AG04449 (cell line): Measurements from ENCODE around the gene IMMP2L.

ENCODE experiments used
- CTCF ChIA-PET: fragments of 350-600 bp; formaldehyde crosslinking; extraction: SDS; loops from one replicate; lab custom pipeline; 2021; ENCODE audit warnings: antibody characterized with exemption; lab: Yijun Ruan, JAX
- POLR2A ChIA-PET: fragments of 400-600, 350-600 bp; formaldehyde crosslinking; extraction: SDS; loops from one replicate; lab custom pipeline; 2020; ENCODE audit warnings: antibody characterized with exemption, inconsistent platforms; lab: Yijun Ruan, JAX
- DNase-seq: peaks from one replicate; pipeline ENCODE4 v3.0.0-alpha.2; 2010; ENCODE audit warnings: low read depth, low spot score
- H3K4me3 ChIP-seq: 2 replicates; pipeline ENCODE4 v1.5.1; 2011; ENCODE audit warnings: low read depth, mild to moderate bottlenecking, control low read depth, low read length
- CTCF ChIP-seq: IDR thresholded peaks from one replicate; pipeline ENCODE4 v1.5.1; 2011; ENCODE audit warnings: mild to moderate bottlenecking, moderate library complexity, low read length, control low read depth, inconsistent platforms; ENCODE audit not compliant: insufficient read depth; ENCODE audit errors: missing control alignments

Gene IMMP2L

GRCh38 chr7:110977127-110977737 lies 585.1 kb downstream of the IMMP2L start:
- H3K4me3 ChIP-seq = no peak overlapping the region
- TF ChIP-seq CTCF = no peak
- ChIA-PET CTCF (no interaction called here), POLR2A (no interaction called here)
- DNase-seq = no peak

- TF ChIP-seq CTCF = no peak
- POLR2A ChIA-PET = no interaction called here
- CTCF ChIA-PET = no interaction called here
These were observed 586.8 kb downstream of the IMMP2L start for GRCh38 chr7:110975486-110975885.

GRCh38 chr7:110974441-110974840 lies 587.9 kb downstream of the IMMP2L start:
- POLR2A ChIA-PET = no interaction called here
- no peak overlapping the region for H3K4me3 ChIP-seq
- TF ChIP-seq CTCF = no peak
- DNase-seq = no peak
- CTCF ChIA-PET = no interaction called here

More at GRCh38 chr7:110975486-110975885, 586.8 kb downstream of the IMMP2L start:
- no peak for DNase-seq
- no peak overlapping the region for H3K4me3 ChIP-seq

GRCh38 chr7:110973196-110973990 lies 588.9 kb downstream of the IMMP2L start:
- no peak for DNase-seq
- ChIA-PET POLR2A (interaction anchor here (0.7 kb wide), 1 partner anchor 33 kb away, joined by 3 read pairs; no protein-coding TSS in a partner anchor), CTCF (no interaction called here)
- TF ChIP-seq CTCF = no peak
- H3K4me3 ChIP-seq = no peak overlapping the region

GRCh38 chr7:110964775-110965174 lies 597.5 kb downstream of the IMMP2L start:
- peak; percentile 41 for DNase-seq
- CTCF ChIA-PET = no interaction called here
- POLR2A ChIA-PET = interaction anchor here (0.6 kb wide), 1 partner anchor 41 kb away, joined by 3 read pairs; no protein-coding TSS in a partner anchor
- no peak overlapping the region for H3K4me3 ChIP-seq
- TF ChIP-seq CTCF = no peak

- no peak for TF ChIP-seq CTCF
- DNase-seq = no peak
- POLR2A ChIA-PET = no interaction called here
- CTCF ChIA-PET = no interaction called here
- no peak overlapping the region for H3K4me3 ChIP-seq
These were observed 599.5 kb downstream of the IMMP2L start for GRCh38 chr7:110962826-110963225.
